Ishikawa (cell line): ENCODE measurements around the gene AIPL1.

Experiments
- CEBPB ChIP-seq: IDR thresholded peaks from 2 replicates; pipeline ENCODE4 v1.6.1; 2012
- CREB1 ChIP-seq: IDR thresholded peaks from 2 replicates; pipeline ENCODE4 v1.6.1; 2012; ENCODE audit warnings: low read depth
- EGR1 ChIP-seq: IDR thresholded peaks from 2 replicates; pipeline ENCODE4 v1.6.1; 2012
- EP300 ChIP-seq: IDR thresholded peaks from 2 replicates; pipeline ENCODE4 v1.6.1; 2012; ENCODE audit warnings: borderline replicate concordance
- FOXM1 ChIP-seq: IDR thresholded peaks from 2 replicates; pipeline ENCODE4 v1.6.1; 2012; ENCODE audit warnings: low read depth, borderline replicate concordance
- NFIC ChIP-seq: IDR thresholded peaks from 2 replicates; pipeline ENCODE4 v1.6.1; 2012
- RAD21 ChIP-seq: IDR thresholded peaks from 2 replicates; pipeline ENCODE4 v1.6.1; 2012; ENCODE audit warnings: low read depth
- TAF1 ChIP-seq: IDR thresholded peaks from 2 replicates; pipeline ENCODE4 v1.6.1; 2012; ENCODE audit warnings: low read depth, mild to moderate bottlenecking
- TCF12 ChIP-seq: IDR thresholded peaks from 2 replicates; pipeline ENCODE4 v1.6.1; 2012; ENCODE audit warnings: low read depth
- TEAD4 ChIP-seq: IDR thresholded peaks from 2 replicates; pipeline ENCODE4 v1.6.1; 2012
- YY1 ChIP-seq: IDR thresholded peaks from 2 replicates; pipeline ENCODE4 v1.6.1; 2012; ENCODE audit warnings: low read depth
- ZBTB7A ChIP-seq: IDR thresholded peaks from 2 replicates; pipeline ENCODE4 v1.6.1; 2012; ENCODE audit warnings: low read depth
- TF ChIP-seq, protein P1 (sequence below): IDR thresholded peaks from 2 replicates; pipeline ENCODE4 v1.6.1; 2012; ENCODE audit warnings: low read depth, mild to moderate bottlenecking
- TF ChIP-seq, protein P2 (sequence below): IDR thresholded peaks from 2 replicates; pipeline ENCODE4 v1.6.1; 2012
- TF ChIP-seq, protein P3 (sequence below): IDR thresholded peaks from 2 replicates; pipeline ENCODE4 v1.6.1; 2012

Gene AIPL1

DNA sequence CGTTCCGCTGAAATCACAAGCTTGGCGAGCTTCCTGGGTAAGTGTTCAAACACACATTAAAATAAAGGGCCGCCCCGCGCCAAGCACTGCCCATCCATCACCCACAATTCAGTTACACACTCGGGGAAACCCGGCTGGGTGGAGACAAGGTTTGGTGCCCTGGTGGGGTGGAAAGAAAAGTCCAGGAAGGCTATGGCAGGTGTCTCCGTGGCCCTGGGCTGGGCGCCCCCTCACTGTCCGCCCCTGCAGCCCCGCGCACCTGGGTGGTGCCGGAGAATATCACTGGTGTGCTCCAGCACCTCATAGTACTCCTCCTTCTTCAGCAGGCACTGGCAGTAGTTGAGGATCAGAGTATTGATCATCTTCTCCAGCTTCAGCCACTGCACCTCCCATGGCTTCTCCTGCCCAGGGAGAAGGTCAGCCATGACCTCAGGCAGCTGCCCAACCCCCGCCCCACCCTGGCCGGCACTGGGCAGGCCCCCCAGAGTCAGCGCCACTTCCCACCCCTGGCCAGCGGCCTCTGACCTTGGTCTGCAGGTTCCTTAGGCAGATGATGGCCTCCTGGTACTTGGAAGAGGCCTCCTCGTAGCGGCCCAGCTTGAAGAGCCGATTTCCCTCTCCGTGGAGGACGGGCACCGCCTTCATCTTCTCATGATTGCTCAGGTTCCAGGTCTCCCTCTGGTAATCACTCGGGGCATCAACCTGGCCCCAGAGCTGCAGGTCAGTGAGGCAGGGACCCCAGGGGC lies 8.4 kb downstream of the AIPL1 start:
- TF ChIP-seq RAD21 (no peak), NFIC (no peak), EGR1 (no peak), TEAD4 (no peak), YY1 (no peak), TCF12 (no peak), ZBTB7A (no peak), FOXM1 (no peak), CEBPB (no peak)
- TF ChIP-seq, protein P1, sequence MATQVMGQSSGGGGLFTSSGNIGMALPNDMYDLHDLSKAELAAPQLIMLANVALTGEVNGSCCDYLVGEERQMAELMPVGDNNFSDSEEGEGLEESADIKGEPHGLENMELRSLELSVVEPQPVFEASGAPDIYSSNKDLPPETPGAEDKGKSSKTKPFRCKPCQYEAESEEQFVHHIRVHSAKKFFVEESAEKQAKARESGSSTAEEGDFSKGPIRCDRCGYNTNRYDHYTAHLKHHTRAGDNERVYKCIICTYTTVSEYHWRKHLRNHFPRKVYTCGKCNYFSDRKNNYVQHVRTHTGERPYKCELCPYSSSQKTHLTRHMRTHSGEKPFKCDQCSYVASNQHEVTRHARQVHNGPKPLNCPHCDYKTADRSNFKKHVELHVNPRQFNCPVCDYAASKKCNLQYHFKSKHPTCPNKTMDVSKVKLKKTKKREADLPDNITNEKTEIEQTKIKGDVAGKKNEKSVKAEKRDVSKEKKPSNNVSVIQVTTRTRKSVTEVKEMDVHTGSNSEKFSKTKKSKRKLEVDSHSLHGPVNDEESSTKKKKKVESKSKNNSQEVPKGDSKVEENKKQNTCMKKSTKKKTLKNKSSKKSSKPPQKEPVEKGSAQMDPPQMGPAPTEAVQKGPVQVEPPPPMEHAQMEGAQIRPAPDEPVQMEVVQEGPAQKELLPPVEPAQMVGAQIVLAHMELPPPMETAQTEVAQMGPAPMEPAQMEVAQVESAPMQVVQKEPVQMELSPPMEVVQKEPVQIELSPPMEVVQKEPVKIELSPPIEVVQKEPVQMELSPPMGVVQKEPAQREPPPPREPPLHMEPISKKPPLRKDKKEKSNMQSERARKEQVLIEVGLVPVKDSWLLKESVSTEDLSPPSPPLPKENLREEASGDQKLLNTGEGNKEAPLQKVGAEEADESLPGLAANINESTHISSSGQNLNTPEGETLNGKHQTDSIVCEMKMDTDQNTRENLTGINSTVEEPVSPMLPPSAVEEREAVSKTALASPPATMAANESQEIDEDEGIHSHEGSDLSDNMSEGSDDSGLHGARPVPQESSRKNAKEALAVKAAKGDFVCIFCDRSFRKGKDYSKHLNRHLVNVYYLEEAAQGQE: no peak
- TF ChIP-seq, protein P2, sequence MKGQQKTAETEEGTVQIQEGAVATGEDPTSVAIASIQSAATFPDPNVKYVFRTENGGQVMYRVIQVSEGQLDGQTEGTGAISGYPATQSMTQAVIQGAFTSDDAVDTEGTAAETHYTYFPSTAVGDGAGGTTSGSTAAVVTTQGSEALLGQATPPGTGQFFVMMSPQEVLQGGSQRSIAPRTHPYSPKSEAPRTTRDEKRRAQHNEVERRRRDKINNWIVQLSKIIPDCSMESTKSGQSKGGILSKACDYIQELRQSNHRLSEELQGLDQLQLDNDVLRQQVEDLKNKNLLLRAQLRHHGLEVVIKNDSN: no peak

DNA sequence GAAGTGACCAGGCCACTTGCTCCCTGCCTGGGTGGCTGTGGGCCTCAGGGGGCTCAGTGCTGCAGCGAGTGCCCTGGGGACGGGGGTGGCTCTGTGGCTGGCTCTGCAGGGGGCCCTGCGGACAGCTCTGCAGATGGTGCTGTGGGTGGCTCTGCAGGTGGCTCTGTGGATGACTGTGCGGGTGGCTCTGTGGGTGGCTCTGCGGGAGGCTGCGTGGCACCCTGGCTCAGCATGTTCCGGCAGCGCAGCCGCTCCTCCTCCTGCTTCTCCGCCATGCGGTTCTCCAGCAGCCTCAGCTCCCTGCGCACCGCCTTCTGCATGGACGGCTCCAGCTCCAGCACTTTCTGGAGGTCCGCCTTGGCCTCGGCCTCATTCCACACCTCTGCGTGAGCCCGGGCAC lies 9.5 kb downstream of the AIPL1 start:
- TF ChIP-seq EGR1 (no peak), NFIC (no peak), EP300 (no peak), RAD21 (no peak), YY1 (no peak), CREB1 (no peak), FOXM1 (no peak), TCF12 (no peak), TAF1 (no peak), CEBPB (no peak), ZBTB7A (no peak), TEAD4 (no peak)
- TF ChIP-seq, protein P1: no peak
- TF ChIP-seq, protein P3, sequence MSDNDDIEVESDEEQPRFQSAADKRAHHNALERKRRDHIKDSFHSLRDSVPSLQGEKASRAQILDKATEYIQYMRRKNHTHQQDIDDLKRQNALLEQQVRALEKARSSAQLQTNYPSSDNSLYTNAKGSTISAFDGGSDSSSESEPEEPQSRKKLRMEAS: no peak
- TF ChIP-seq, protein P2: no peak

DNA sequence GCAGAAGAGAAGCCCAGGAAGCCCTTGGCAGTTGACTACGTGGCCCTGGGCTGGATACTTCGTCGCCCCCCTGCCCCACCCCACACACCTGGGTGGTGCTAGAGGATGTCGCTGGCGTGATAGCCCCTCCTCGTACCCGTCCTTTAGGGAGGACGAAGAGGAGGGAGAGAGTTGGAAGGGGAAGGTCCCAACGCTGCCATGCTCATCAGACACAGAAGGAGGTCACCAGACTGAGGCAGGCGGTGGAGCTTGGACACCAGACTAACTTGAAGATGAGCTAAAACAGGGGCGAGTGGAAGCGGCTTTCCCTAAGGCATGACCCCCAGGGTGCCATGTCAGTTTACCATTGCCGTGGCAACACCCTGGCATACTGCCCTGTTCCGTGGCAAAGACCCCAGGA lies 11.0 kb downstream of the AIPL1 start:
- TF ChIP-seq TEAD4 (no peak), FOXM1 (no peak), CEBPB (no peak), YY1 (no peak), RAD21 (no peak), EP300 (no peak), EGR1 (no peak), ZBTB7A (no peak), TAF1 (no peak), CREB1 (no peak), TCF12 (no peak), NFIC (no peak)
- TF ChIP-seq, protein P2: no peak
- TF ChIP-seq, protein P1: no peak
- TF ChIP-seq, protein P3: no peak
